PFSK-1 (cell line): ENCODE data around the gene MLIP.

Experiments
- FOXP2 ChIP-seq: optimal IDR thresholded peaks from 2 replicates; pipeline ENCODE3; 2011; ENCODE audit warnings: borderline replicate concordance, control low read depth, inconsistent platforms; ENCODE audit not compliant: insufficient read depth; ENCODE audit errors: extremely low read length, extremely low read depth
- POLR2AphosphoS5 ChIP-seq: IDR thresholded peaks from 2 replicates; pipeline ENCODE4 v1.6.1; 2012; ENCODE audit warnings: low read depth, mild to moderate bottlenecking, control low read depth, low read length, moderate library complexity
- SIN3A ChIP-seq: IDR thresholded peaks from 2 replicates; pipeline ENCODE4 v1.6.1; 2012; ENCODE audit warnings: mild to moderate bottlenecking, low read length, moderate library complexity, borderline replicate concordance; ENCODE audit not compliant: insufficient read depth
- TAF1 ChIP-seq: IDR thresholded peaks from 2 replicates; pipeline ENCODE4 v1.6.1; 2012; ENCODE audit warnings: low read length, control low read depth, borderline replicate concordance; ENCODE audit not compliant: insufficient read depth
- TF ChIP-seq, protein P1 (sequence below), 2 experiments: IDR thresholded peaks; 2 replicates each; pipeline versions ENCODE4 v1.6.1 to v1.8.0; 2011 to 2012; ENCODE audit warnings: low read depth in 2 of 2, low read length in 2 of 2, control low read depth in 1 of 2, inconsistent platforms in 1 of 2, mild to moderate bottlenecking in 1 of 2, moderate library complexity in 1 of 2; ENCODE audit not compliant: insufficient read depth in 1 of 2

DNA sequence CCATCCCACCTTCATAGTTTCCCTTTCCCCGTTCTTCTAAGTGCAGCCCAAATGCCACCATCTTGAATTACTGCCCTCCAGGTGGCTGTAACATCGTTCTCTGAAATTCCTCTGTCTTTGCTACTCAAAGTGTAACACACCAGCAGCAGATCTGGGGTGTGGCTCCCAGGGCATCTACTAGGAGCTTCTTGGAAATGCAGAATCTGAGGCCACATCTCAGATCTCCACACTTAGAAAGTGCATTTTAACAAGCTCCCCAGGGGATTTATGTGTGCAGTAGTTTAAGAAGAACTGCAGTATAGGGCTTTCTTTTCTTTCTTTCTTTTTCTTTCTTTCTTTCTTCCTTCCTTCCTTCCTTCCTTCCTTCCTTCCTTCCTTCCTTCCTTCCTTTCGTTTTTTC, 1.7 kb upstream of the MLIP start:
- TF ChIP-seq TAF1 (no peak), POLR2AphosphoS5 (no peak), SIN3A (no peak), FOXP2 (no peak)
- TF ChIP-seq, protein P1, sequence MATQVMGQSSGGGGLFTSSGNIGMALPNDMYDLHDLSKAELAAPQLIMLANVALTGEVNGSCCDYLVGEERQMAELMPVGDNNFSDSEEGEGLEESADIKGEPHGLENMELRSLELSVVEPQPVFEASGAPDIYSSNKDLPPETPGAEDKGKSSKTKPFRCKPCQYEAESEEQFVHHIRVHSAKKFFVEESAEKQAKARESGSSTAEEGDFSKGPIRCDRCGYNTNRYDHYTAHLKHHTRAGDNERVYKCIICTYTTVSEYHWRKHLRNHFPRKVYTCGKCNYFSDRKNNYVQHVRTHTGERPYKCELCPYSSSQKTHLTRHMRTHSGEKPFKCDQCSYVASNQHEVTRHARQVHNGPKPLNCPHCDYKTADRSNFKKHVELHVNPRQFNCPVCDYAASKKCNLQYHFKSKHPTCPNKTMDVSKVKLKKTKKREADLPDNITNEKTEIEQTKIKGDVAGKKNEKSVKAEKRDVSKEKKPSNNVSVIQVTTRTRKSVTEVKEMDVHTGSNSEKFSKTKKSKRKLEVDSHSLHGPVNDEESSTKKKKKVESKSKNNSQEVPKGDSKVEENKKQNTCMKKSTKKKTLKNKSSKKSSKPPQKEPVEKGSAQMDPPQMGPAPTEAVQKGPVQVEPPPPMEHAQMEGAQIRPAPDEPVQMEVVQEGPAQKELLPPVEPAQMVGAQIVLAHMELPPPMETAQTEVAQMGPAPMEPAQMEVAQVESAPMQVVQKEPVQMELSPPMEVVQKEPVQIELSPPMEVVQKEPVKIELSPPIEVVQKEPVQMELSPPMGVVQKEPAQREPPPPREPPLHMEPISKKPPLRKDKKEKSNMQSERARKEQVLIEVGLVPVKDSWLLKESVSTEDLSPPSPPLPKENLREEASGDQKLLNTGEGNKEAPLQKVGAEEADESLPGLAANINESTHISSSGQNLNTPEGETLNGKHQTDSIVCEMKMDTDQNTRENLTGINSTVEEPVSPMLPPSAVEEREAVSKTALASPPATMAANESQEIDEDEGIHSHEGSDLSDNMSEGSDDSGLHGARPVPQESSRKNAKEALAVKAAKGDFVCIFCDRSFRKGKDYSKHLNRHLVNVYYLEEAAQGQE (IDR thresholded peaks at IDR 0.05; ENCODE audit: insufficient read depth in 1 of 2, low read depth in 2 of 2, low read length in 2 of 2): no peak
